HG03095 (cell line): Measurements from ENCODE around the gene CELSR1.

Source experiments
- ATAC-seq: cut with Tn5 transposase; IDR thresholded peaks from one replicate; pipeline ENCODE4 v1.9.1; 2021; ENCODE audit warnings: moderate library complexity; ENCODE audit not compliant: unreplicated experiment

The CELSR1 gene

GRCh38 chr22:46354176-46354992 is 183.0 kb downstream of the CELSR1 start:
- ATAC-seq, result no peak

DNA sequence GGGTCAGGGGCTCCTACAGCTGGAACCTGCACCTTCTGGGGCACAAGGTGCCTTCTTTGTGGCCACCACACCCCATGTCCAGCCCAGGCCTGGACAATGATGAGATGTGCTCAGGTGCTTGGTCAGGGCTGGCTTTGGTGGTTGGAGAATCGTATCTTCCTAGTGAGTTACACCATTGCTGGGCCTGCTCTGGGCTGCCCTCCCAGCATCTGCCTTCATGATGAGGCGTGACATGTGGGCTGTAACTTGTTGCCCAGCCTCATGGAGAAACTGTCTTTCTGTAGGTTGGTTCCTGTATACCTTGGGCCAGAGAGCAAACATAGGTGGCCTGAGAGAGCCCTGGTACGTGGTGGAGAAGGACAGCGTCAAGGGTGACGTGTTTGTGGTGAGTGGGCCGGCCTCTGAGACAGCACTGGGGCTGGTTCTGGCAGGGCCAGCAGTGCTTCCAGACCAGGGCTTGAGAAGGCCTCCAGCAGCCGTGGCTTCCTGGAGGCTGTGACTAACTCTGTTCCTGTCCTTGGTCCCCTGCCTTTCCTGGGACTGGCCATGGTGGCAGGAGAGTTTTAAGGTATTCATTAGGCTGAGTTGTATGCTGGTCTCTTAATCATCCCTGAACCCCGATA is 183.8 kb downstream of the CELSR1 start:
- ATAC-seq, result no peak

- no peak for ATAC-seq
Measured at GRCh38 chr22:46352691-46353386, 184.6 kb downstream of the CELSR1 start.

DNA sequence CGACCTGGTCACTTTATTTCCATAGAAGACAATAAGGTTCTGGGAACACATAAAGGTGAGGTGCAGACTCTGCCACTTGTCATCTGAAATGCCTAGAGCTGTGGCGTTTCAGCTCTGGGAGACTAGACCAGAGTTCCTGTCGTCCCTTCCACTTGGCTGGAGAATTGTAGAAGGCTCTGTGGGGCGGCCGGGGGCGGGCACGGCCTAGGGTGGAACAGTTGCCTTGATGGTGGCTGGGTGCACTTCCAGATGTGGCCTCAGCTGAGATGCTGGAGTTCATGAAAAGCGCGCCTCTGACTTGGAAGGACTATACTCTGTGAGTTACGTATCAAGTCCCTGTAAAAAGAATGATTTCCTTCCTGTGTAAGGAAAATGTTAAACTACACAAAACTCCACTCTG is 185.1 kb downstream of the CELSR1 start:
- no peak for ATAC-seq

GRCh38 chr22:46351767-46352166 is 185.7 kb downstream of the CELSR1 start:
- ATAC-seq, result no peak

DNA sequence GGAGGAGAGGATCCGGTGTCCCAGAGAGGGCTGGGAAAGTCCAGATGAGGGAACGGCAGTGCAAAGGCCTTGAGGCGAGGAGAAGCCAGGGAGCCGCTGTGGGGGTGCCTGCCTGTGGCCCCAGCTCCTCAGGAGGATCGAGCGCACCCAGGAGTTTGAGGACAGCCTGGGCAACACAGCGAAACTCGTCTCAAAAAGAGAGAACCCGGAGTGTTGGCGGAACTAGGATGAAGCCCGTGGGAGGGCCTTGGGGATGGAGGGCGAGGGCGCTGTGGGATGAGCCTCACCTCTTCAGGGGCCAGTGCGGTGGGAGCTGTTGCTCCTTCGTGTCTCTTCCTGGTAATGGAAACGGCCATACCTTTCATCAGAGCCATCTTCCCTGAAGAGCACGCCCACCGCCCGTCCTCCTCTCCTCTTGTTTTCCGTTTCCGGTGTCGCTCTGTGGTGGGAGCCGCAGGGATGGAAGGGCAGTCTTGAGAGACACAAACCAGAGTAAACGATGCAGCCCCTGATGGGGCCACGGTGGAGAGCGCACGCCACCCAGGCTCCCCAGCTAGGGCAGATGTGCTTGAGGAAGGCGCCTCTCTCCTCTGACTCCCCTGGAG is 186.2 kb downstream of the CELSR1 start:
- no peak for ATAC-seq

- ATAC-seq, result no peak
Measured at GRCh38 chr22:46350646-46351045, 186.8 kb downstream of the CELSR1 start.

DNA sequence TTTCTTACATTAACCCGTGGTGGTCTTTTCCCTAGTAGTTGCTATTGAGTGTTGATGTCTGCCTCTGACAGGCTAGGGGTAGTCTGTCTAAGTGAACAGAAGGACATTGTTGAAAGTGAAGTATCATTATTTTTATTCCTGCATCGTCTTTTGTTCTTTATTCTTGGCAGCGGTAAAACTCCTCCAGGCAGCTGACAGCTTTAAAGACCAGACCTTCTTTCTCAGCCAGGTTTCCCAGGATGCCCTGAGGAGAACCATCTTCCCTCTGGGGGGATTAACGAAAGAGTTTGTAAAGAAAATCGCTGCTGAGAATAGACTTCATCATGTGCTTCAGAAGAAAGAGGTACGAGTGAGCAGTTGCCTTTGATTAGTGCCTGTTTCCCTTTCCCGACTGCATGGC is 187.3 kb downstream of the CELSR1 start:
- ATAC-seq, result no peak

GRCh38 chr22:46349681-46350080 is 187.7 kb downstream of the CELSR1 start:
- no peak for ATAC-seq

GRCh38 chr22:46349238-46349637 is 188.2 kb downstream of the CELSR1 start:
- no peak for ATAC-seq

GRCh38 chr22:46348099-46348695 is 189.2 kb downstream of the CELSR1 start:
- ATAC-seq, result no peak

- ATAC-seq, result no peak
Measured at GRCh38 chr22:46347646-46348045, 189.8 kb downstream of the CELSR1 start.

- ATAC-seq, result no peak
Measured at GRCh38 chr22:46346680-46347405, 190.6 kb downstream of the CELSR1 start.

DNA sequence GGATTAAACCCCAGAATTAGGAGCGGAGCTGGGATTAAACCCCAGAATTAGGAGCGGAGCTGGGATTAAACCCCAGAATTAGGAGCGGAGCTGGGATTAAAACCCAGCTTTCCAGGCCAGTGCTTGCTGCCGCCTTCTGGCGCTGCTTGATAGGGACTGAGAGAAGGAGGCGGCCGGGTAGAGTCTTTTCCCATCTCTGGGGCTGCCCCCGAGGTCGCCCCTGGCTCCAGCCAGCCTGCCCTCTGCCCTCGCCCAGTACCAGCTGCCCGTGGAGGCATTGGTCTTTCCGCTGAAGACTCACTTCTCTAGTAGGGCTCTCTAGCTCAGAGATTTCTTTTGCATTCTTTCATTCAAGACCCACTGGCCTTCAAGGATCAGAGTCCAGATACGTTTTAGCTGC is 196.7 kb downstream of the CELSR1 start:
- no peak for ATAC-seq

- ATAC-seq, result no peak
Measured at GRCh38 chr22:46339956-46340355, 197.5 kb downstream of the CELSR1 start.

- no peak for ATAC-seq
Measured at GRCh38 chr22:46338636-46339035, 198.8 kb downstream of the CELSR1 start.

GRCh38 chr22:46337870-46338269 is 199.6 kb downstream of the CELSR1 start:
- ATAC-seq, result no peak

- no peak for ATAC-seq
Measured at GRCh38 chr22:46336119-46337078, 201.0 kb downstream of the CELSR1 start.
